Astrocyte (in vitro differentiated cells and primary cell): Measurements from ENCODE around the gene PCDHGB1.

ENCODE experiments used
- EZH2 ChIP-seq: IDR thresholded peaks from 2 replicates; pipeline ENCODE4 v1.6.1; 2012; ENCODE audit warnings: mild to moderate bottlenecking, low read length, inconsistent platforms; ENCODE audit not compliant: insufficient read depth
- TF ChIP-seq, protein P1 (sequence below): IDR thresholded peaks from 2 replicates; pipeline ENCODE4 v1.5.1; 2011; ENCODE audit warnings: low read depth, mild to moderate bottlenecking, inconsistent platforms, low read length, moderate library complexity; ENCODE audit not compliant: insufficient read depth

DNA sequence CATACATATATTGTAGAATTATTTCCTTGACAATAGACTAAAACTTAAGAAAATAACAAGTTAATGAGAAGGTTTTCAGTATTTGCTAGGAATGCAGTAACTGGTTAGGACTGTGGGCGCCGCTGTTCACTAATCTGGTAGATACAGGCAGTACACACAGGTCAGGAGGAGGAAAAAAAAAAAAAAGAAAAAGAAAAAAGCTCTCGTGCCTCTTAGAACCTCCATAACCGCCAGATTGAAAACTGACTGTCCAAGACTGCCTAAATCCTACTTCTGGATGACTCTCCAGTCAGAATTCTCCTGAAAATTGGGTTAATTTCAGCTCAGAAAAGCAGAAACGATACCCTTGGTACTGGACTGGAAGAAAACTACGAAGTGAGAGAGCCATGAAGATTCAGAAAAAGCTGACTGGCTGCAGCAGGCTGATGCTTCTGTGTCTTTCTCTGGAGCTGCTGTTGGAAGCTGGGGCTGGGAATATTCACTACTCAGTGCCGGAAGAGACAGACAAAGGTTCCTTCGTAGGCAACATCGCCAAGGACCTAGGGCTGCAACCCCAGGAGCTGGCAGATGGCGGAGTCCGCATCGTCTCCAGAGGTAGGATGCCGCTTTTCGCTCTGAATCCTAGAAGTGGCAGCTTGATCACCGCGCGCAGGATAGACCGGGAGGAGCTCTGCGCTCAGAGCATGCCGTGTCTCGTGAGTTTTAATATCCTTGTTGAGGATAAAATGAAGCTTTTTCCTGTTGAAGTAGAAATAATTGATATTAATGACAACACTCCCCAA lies 19.4 kb upstream of the PCDHGB1 start, which contains the start of gene PCDHGA1:
- TF ChIP-seq, protein P1, sequence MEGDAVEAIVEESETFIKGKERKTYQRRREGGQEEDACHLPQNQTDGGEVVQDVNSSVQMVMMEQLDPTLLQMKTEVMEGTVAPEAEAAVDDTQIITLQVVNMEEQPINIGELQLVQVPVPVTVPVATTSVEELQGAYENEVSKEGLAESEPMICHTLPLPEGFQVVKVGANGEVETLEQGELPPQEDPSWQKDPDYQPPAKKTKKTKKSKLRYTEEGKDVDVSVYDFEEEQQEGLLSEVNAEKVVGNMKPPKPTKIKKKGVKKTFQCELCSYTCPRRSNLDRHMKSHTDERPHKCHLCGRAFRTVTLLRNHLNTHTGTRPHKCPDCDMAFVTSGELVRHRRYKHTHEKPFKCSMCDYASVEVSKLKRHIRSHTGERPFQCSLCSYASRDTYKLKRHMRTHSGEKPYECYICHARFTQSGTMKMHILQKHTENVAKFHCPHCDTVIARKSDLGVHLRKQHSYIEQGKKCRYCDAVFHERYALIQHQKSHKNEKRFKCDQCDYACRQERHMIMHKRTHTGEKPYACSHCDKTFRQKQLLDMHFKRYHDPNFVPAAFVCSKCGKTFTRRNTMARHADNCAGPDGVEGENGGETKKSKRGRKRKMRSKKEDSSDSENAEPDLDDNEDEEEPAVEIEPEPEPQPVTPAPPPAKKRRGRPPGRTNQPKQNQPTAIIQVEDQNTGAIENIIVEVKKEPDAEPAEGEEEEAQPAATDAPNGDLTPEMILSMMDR, result peak; percentile 51
- TF ChIP-seq EZH2, result no peak
